ENCODE data around the gene ATXN2L.

GRCh38 chr16:28873543-28874201 is 50.9 kb downstream of the ATXN2L start:
- TF ChIP-seq POLR2A (IDR thresholded peaks at IDR 0.05; ENCODE audit: low read length) (no peak), GATA1 (IDR thresholded peaks at IDR 0.05; ENCODE audit: low read depth, low read length) (no peak)
